Adrenal gland (tissue), 12 donors: ENCODE measurements around the gene CDHR3. TPM values are rescaled to one million over a fixed set of nuclear protein-coding genes. Genes with fewer than 3 reads are reported as not detected.

ENCODE experiments used
- DNase-seq, 7 donors: peaks; one replicate each; pipeline ENCODE4 v3.0.0-alpha.2; 2019 to 2020
- H3K27ac ChIP-seq, 5 donors: fragments of 200-600 bp; sonication (generic) in 4 of 5; 1 replicate in 3 of 5; 2 replicates in 2 of 5; pipeline versions ENCODE4 v1.5.1 to v1.8.0; 2016 to 2020; ENCODE audit warnings: mild to moderate bottlenecking in 1 of 5
- H3K27me3 ChIP-seq: fragments of 200-600 bp; 2 replicates; pipeline ENCODE4 v1.8.0; 2021
- H3K36me3 ChIP-seq, 2 donors: fragments of 200-600 bp; replicated peaks in 1 of 2; 1 replicate in 1 of 2; 2 replicates in 1 of 2; pipeline versions ENCODE4 v1.5.1 to v1.8.0; 2018 to 2022
- H3K4me1 ChIP-seq, 2 donors: fragments of 200-600 bp; replicated peaks in 1 of 2; 1 replicate in 1 of 2; 2 replicates in 1 of 2; pipeline versions ENCODE4 v1.5.1 to v1.8.0; 2018 to 2021
- H3K4me3 ChIP-seq, 4 donors: fragments of 200-600 bp; sonication (generic) in 3 of 4; one replicate each; pipeline ENCODE4 v1.5.1; 2016 to 2018
- H3K9me3 ChIP-seq, 3 donors: fragments of 200-600 bp; sonication (generic) in 1 of 3; replicated peaks in 1 of 3; 1 replicate in 2 of 3; 2 replicates in 1 of 3; pipeline versions ENCODE4 v1.5.1 to v1.8.0; 2016 to 2021
- CTCF ChIP-seq, 6 experiments: fragments of 450-650 bp in 4 of 6; fragments of 200-600 bp in 2 of 6; sonication (generic) in 1 of 6; IDR thresholded peaks; 1 replicate in 5 of 6; 2 replicates in 1 of 6; pipeline versions ENCODE4 v1.5.1 to v1.8.0; 2016 to 2021; ENCODE audit warnings: antibody characterized with exemption in 6 of 6, mild to moderate bottlenecking in 2 of 6, moderate library complexity in 1 of 6
- POLR2A ChIP-seq, 2 donors: fragments of 450-650 bp; IDR thresholded peaks; one replicate each; pipeline ENCODE4 v1.6.1; 2017; ENCODE audit warnings: antibody characterized with exemption in 2 of 2, mild to moderate bottlenecking in 2 of 2, moderate library complexity in 1 of 2
- WGBS, 4 donors: extraction: QIAGEN DNeasy Blood & Tissue Kit in 2 of 4; methylation state at CpG; one replicate each; pipeline versions ENCODE4 v1.1.5 to v1.1.7; 2013 to 2017; 5-methylcytosine and 5-hydroxymethylcytosine counted together
- intact Hi-C, 2 donors: fragments of 100-400 bp; cut with DNase I; formaldehyde crosslinking; loops; one replicate each; pipeline versions ENCODE4 v1.14.1 to v1.15.0; 2022 to 2023
- polyA plus RNA-seq, 3 donors: library from polyadenylated mRNA; stranded (reverse); fragments of 200-250 nt in 2 of 3; fragments of 350-450 nt in 1 of 3; fragmentation: Illumina TruSeq in 1 of 3; extraction: RNeasy Lipid Tissue Mini Kit (QIAGEN cat#74804) in 1 of 3; gene quantifications; one replicate each; pipeline ENCODE4 v1.2.3, GENCODE V29; 2013 to 2014
- total RNA-seq, 9 donors: library from RNA; depleted of rRNA in 4 of 9; stranded (reverse); fragments of >200 nt in 4 of 9; fragments of 120-200 nt in 1 of 9; fragmentation: NEBNext Ultra II Directional in 1 of 9; extraction: Animal tissue kit (Norgen Biotek cat#: 25700) in 1 of 9; gene quantifications; one replicate each; pipeline versions ENCODE4 v1.1.0 to v1.2.4, GENCODE V29; 2013 to 2023
- donor health status: healthy with polysubstance abuse.
- donor health status: Bipolar disorder and iron deficiency.
- donor health status: DM: yes; HTN: yes; CAD: no.
- donor health status: DM: no; HTN: no; CAD: no.
- donor health status: DM: no; HTN: no; CAD: no.
- donor health status: DM: yes; HTN: yes; CAD: no.

Gene CDHR3
- total and polyA plus RNA-seq, 12 donors, result 0.66 to 5.0 (median 2.3) TPM

DNA sequence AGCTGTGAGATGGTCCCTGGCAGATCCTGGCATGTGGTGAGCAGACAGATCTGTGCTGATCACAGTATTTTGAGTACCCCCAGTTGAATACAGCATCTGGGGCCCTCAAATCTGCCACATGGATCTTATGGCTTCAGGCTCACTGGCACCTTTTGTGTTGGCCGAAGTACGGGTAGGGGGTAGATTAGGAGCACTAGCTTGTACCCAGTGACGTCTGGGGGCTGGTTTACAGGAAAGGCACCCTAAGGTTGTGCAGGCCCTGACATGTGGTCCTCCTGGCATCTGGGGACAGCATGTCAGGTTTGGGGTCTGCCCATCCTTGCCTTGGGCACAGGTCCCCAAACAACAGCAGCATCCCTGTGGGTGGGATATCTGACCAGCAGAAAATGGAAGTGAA, 95.9 kb downstream of the CDHR3 start:
- Histone ChIP-seq H3K4me1 (peaks cover 0 to 2% of the 10 kb centered on the region in 2 donors), H3K36me3 (no peaks in the 10 kb centered on the region), H3K9me3 (no peaks in the 10 kb centered on the region), H3K27ac (peak overlapping the region in 1 of 5 donors; percentile 34), H3K4me3 (no peak overlapping the region), H3K27me3 (no peaks in the 10 kb centered on the region)
- intact Hi-C loops, result loop anchor here (2.0 to 5.0 kb wide), 2 partner anchors 38 to 94 kb away; no protein-coding TSS in a partner anchor
- DNase-seq, result no peak
- TF ChIP-seq POLR2A (IDR thresholded peaks at IDR 0.05), result no peak
- no peak for TF ChIP-seq CTCF (IDR thresholded peaks at IDR 0.05)
- WGBS, 4 donors, result 84 to 90% (median 90%) methylated on average over 3 of the region's 3 CpGs

- TF ChIP-seq POLR2A (IDR thresholded peaks at IDR 0.05) (no peak), CTCF (IDR thresholded peaks at IDR 0.05) (no peak)
- Histone ChIP-seq H3K4me1 (peaks cover 4 to 6% of the 10 kb centered on the region in 2 donors), H3K4me3 (no peak overlapping the region), H3K27me3 (no peaks in the 10 kb centered on the region), H3K27ac (no peak overlapping the region), H3K36me3 (no peaks in the 10 kb centered on the region), H3K9me3 (no peaks in the 10 kb centered on the region)
- peak in 1 of 7 donors; percentile 52 for DNase-seq
- 57 to 86% (median 76%) methylated on average over 2 of the region's 2 CpGs for WGBS, 4 donors
- intact Hi-C loops, result loop anchor here (2.0 to 5.0 kb wide), 2 partner anchors 38 to 93 kb away; no protein-coding TSS in a partner anchor
Measured at GRCh38 chr7:106059556-106059955, 96.5 kb downstream of the CDHR3 start.

- Histone ChIP-seq H3K4me1 (peaks cover 13 to 14% of the 10 kb centered on the region in 2 donors), H3K27ac (no peak overlapping the region), H3K27me3 (no peaks in the 10 kb centered on the region), H3K4me3 (no peak overlapping the region), H3K36me3 (no peaks in the 10 kb centered on the region), H3K9me3 (no peaks in the 10 kb centered on the region)
- DNase-seq, result peak in 2 of 7 donors; percentile 9 to 21
- intact Hi-C loops, result no loop called here
- TF ChIP-seq POLR2A (IDR thresholded peaks at IDR 0.05) (no peak), CTCF (IDR thresholded peaks at IDR 0.05) (no peak)
- WGBS, 4 donors, result 87 to 100% (median 92%) methylated on average over 6 to 7 of the region's 7 CpGs
Measured at GRCh38 chr7:106060394-106060920, 97.4 kb downstream of the CDHR3 start.

DNA sequence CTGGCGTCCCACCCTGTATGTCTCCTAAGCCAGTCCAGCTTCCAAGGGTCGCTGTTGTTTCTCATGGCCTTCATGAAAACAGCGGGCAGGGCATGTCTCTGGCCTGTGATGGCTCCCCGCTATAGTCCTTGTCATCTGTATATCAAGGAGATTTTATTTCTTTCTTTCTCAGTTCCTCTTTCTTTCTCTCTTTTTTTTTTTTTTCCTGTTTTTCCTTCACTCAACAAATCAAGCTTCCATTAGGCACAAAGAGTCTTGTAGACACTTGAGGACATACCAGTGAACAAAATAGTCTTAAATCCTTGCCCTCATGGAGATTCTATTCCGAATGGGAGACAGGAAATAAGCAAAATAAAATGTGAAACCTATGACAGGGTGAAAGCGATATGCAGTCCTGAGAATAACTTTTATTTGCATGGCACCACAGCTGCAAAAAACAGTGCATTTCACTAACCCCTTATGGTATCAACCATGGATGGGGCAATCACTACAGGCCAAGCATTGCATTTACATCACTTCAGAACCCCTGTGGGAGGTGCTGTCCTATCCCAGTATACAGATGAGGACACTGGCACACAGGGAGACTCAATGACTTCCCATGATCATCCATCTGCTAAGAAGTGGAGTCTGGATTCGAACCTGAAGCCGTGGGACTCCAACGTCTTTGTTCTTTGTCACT, 98.4 kb downstream of the CDHR3 start:
- no peaks in the 10 kb centered on the region for H3K27me3 ChIP-seq
- H3K4me3 ChIP-seq, result no peak overlapping the region
- H3K9me3 ChIP-seq, result no peaks in the 10 kb centered on the region
- WGBS, 4 donors, result 91 to 97% (median 94%) methylated on average over 9 of the region's 9 CpGs
- no peak overlapping the region for H3K27ac ChIP-seq
- intact Hi-C loops, result no loop called here
- TF ChIP-seq CTCF (IDR thresholded peaks at IDR 0.05) (no peak), POLR2A (IDR thresholded peaks at IDR 0.05) (no peak)
- H3K36me3 ChIP-seq, result no peaks in the 10 kb centered on the region
- peak in 1 of 7 donors; percentile 30 for DNase-seq
- peaks cover 21 to 22% of the 10 kb centered on the region in 2 donors for H3K4me1 ChIP-seq
